Measurements from ENCODE around the gene IRF2BP1. TPM values are rescaled to one million over a fixed set of nuclear protein-coding genes. Genes with fewer than 3 reads are reported as not detected.
"Not testable (repeated sequence)": the region's sequence is repeated elsewhere in the genome, so short reads cannot be mapped to it uniquely, and the experiment has no call there.

IRF2BP1 gene
- total RNA-seq, 2 donors from 2014 or later: 14.9 to 15.6 TPM

DNA sequence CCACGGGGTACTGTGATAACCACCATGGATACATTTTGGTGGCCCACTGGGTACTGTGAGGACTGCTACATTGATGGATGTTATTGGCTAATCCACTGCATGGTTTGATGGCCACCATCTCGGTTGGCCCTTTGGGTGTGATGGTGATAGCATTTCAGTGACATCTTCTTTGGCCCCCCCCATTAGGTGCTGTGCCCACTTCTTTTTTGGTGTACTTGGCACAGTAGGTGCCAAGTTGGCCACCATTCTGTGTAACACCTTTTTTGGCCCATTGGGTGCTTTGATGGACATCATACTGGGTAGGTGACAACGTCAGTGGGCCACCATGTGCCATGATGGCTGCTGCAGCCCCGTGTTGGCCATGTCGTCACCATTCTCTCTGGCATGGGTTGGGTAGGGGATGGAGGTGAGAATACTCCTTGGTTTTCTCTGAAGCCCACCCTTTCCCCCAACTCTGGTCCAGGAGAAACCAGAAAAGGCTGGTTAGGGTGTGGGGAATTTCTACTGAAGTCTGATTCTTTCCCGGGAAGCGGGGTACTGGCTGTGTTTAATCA is 12.6 kb downstream of the IRF2BP1 start:
- Mint-ChIP-seq H3K27ac (no peak overlapping the region), H3K36me3 (no peaks in the 10 kb centered on the region), H3K9me3 (no peaks in the 10 kb centered on the region)
- ATAC-seq (no peak), DNase-seq (ENCODE audit: low spot score in 2 of 2) (no peak)

DNA sequence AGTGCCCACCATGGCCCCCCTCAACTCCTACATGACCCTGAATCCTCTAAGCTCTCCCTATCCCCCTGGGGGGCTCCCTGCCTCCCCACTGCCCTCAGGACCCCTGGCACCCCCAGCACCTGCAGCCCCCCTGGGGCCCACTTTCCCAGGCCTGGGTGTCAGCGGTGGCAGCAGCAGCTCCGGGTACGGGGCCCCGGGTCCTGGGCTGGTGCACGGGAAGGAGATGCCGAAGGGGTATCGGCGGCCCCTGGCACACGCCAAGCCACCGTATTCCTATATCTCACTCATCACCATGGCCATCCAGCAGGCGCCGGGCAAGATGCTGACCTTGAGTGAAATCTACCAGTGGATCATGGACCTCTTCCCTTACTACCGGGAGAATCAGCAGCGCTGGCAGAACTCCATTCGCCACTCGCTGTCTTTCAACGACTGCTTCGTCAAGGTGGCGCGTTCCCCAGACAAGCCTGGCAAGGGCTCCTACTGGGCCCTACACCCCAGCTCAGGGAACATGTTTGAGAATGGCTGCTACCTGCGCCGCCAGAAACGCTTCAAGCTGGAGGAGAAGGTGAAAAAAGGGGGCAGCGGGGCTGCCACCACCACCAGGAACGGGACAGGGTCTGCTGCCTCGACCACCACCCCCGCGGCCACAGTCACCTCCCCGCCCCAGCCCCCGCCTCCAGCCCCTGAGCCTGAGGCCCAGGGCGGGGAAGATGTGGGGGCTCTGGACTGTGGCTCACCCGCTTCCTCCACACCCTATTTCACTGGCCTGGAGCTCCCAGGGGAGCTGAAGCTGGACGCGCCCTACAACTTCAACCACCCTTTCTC is 13.6 kb downstream of the IRF2BP1 start:
- H3K27ac Mint-ChIP-seq: no peak overlapping the region
- no peak for DNase-seq (ENCODE audit: low spot score in 2 of 2)
- H3K9me3 Mint-ChIP-seq: no peaks in the 10 kb centered on the region
- no peaks in the 10 kb centered on the region for H3K36me3 Mint-ChIP-seq
- ATAC-seq: no peak

DNA sequence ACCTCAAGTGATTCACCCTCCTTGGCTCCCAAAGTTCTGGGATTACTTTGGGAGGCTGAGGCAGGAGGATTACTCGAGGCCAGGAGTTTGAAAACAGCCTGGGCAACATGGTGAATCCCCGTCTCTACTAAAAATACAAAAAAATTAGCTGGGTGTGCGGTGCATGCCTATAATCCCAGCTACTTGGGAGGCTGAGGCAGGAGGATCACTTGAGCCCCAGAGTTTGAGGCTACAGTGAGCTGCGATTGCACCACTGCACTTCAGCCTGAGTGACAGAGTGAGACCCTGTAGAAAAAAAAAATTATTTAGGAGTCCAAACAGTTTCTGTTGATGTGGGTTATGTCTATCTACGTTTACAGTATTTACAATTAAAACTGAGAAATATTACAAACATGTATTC is 15.1 kb downstream of the IRF2BP1 start:
- ATAC-seq (no peak), DNase-seq (ENCODE audit: low spot score in 2 of 2) (no peak)
- Mint-ChIP-seq H3K36me3 (no peaks in the 10 kb centered on the region), H3K9me3 (no peaks in the 10 kb centered on the region), H3K27ac (no peak overlapping the region)

DNA sequence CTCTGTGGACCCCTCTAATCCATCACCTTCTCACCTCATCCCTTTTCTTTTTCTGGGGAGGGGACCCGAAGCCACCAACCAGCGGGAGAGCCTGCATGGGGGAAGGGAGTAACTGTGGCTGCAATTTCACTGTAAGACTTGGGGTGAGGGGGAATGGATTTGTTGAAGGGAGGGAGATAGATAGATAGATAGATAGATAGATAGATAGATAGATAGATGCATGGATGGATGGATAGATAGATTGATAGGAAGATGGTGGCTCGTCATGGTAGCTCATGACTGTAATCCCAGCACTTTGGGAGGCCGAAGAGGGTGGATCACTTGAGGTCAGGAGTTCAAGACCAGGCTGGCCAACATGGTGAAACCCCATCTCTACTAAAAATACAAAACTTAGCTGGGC is 18.7 kb downstream of the IRF2BP1 start:
- peaks cover 4 to 11% of the 10 kb centered on the region in 2 donors for H3K36me3 Mint-ChIP-seq

DNA sequence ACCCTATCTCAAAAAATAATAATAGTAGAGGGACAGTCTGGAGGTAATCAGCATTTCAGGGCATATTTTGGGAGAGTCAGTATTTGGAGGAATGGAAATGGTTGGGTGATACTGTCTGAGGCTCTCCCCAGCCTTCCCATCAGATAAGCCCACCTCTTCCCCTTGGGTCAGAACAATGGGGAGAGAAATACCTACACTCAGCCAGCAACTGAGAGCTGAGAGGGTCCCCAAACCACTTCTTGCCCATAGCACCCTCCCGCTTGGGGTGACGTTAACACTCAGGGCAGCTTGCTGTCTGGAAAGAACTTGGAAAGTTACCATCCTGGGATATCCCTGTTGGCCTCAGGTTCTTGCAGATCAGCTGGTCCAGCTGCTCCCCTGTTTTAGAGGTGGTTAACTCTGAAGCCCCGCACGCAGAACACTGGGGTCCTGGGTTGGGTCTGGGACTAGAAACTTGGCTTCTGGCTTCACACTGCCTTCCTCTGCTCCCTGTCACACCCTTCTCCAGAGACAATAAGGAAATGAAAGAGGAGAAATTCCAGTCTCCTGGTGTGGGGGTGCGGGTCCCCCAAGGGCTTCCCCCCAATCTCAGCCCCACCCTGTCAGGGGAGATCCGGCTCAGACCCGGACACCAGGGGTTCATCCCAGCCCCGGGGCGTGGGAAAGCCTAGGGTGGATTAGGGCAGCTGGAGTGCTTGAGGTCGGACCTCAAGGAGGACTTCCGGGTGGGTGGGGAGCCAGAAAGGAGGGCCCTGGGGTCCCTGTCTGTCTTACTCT is 19.4 kb downstream of the IRF2BP1 start:
- no peak for DNase-seq (ENCODE audit: low spot score in 2 of 2)
- no peak for ATAC-seq
- Mint-ChIP-seq H3K36me3 (peaks cover 4 to 14% of the 10 kb centered on the region in 2 donors), H3K27ac (no peak overlapping the region), H3K9me3 (no peaks in the 10 kb centered on the region)

More for the DNA sequence above, 18.7 kb downstream of the IRF2BP1 start:
- not testable (repeated sequence) for ATAC-seq; H3K9me3 Mint-ChIP-seq; DNase-seq (ENCODE audit: low spot score in 2 of 2); H3K27ac Mint-ChIP-seq

DNA sequence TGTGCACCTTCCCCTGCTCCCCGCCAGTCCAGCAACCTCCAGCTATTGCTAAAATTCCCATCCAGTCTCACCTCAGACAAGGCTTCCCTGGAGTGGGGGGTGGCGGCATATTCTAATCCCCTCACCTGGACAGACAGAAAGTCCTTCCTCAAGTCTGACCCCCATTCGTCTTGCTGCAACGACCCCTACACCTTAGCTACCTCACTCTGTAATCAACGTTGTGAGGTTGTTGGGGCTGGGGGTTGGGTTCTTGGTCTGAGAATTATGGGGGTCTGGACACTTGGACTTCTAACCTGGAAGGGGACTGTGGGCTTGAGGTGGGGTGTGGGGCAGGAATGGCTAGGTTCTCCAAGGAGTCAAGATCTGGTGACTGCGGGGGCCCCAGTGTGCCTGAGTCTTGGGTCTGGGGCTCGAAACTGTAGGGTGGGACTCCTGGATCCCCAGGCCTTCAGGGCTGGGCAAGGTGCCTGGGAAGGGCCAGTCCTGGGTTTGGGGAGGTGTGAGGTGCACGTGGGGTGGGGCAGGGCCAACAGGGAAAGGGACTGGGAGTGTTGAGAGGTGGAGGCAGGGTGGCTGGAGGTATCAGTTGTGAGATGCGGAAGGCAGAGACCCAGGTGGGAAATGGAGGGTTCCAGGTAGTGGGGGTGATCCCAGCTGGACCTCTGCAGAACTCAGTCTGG is 20.5 kb downstream of the IRF2BP1 start:
- no peak for ATAC-seq
- DNase-seq (ENCODE audit: low spot score in 2 of 2): no peak
- no peaks in the 10 kb centered on the region for H3K9me3 Mint-ChIP-seq
- no peak overlapping the region for H3K27ac Mint-ChIP-seq
- peaks cover 4 to 14% of the 10 kb centered on the region in 2 donors for H3K36me3 Mint-ChIP-seq

DNA sequence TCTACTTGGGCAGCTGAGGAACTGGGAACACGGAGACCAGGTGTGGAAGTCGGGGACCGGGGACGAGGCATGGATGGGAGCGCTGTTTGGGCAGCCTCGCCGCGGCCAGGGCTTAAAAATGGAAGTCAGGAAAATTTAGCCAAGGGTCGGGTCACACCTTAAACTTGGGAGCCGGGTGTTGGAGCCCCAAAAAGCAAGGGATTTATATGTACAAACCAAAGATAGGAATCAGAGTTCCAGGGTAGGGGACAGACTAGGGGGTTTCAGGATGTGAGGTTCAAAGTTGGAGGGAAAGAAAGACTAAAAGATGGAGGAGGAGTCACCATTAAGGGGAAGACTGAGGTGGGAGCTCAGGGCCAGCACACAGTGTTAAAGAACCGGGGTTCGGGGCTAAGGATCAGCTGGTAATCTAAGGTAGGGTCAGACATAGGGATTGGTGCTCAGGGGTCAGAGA is 21.3 kb downstream of the IRF2BP1 start:
- no peak for ATAC-seq
- DNase-seq (ENCODE audit: low spot score in 2 of 2): no peak
- no peak overlapping the region for H3K27ac Mint-ChIP-seq
- no peaks in the 10 kb centered on the region for H3K9me3 Mint-ChIP-seq
- peaks cover 4 to 14% of the 10 kb centered on the region in 2 donors for H3K36me3 Mint-ChIP-seq

DNA sequence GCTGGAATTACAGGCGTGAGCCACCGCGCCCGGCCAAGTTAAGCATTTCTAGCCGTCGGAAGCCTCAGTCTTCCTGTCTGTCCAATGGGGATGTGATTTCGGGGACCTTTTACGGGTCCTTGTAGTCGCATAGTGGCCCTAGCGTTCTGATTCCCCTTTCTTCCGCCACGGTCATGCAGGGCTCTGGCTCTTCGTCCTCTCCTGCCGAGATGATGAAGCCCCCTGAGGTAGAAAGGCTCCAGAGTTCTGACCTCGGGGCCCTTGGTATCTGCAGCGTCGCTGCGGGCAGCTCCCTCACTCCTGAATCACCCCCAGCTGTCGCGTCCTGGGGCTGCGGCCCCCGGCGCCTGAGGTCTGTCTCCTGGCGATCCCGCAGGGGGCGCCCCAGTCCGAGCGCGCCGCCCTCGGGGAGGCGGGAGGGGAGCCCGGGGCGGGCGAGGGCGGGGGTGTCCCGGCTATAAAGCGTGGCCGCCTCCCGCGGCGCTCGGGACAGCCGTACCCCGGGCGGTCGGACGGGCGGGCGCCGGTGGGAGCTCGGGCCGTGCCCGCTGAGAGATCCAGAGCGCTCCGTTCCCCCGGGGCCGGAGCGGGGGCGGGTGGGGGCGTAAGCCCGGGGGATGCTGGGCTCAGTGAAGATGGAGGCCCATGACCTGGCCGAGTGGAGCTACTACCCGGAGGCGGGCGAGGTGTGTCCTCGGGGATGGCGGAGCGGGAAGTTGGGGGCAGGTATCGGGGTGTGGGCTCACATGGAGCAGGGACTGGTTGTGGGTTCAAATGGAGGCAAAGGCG is 21.9 kb downstream of the IRF2BP1 start, which contains the start of gene FOXA3:
Gene FOXA3 (plus strand): TSS at position 487 of the 789 bp plus-strand sequence. CDS start 131 bp downstream, at position 618.
- H3K9me3 Mint-ChIP-seq: no peaks in the 10 kb centered on the region
- peaks cover 4 to 14% of the 10 kb centered on the region in 2 donors for H3K36me3 Mint-ChIP-seq
- ATAC-seq: peak; percentile 53 to 55
- peak; percentile 79 to 81 for DNase-seq (ENCODE audit: low spot score in 2 of 2)
- H3K27ac Mint-ChIP-seq: peak within 1 kb of the TSS; percentile 92 to 95

DNA sequence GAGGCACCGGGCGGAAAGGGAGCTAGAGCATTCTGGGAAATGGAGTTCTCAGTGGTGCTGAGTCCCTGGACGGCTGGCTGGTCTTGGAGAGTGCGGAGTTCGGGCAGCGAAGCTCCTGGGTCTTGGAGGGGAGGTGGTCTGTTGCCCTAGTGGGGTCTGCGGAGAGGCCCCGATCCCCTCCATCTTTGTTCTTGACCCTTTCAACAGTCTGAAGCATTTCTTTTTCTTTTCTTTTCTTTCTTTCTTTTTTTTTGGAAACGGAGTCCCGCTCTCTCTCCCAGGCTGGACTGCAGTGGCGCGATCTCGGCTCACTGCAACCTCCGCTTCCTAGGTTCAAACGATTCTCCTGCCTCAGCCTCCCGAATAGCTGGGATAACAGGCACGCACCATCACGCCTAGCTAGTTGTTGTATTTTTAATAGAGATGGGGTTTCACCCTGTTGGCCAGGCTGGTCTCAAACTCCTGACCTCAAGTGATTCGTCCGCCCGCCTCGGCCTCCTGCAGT is 22.6 kb downstream of the IRF2BP1 start:
- DNase-seq (ENCODE audit: low spot score in 2 of 2): no peak
- Mint-ChIP-seq H3K27ac (peak overlapping the region; percentile 92 to 95), H3K9me3 (no peaks in the 10 kb centered on the region), H3K36me3 (peaks cover 4 to 20% of the 10 kb centered on the region in 2 donors)
- no peak for ATAC-seq

DNA sequence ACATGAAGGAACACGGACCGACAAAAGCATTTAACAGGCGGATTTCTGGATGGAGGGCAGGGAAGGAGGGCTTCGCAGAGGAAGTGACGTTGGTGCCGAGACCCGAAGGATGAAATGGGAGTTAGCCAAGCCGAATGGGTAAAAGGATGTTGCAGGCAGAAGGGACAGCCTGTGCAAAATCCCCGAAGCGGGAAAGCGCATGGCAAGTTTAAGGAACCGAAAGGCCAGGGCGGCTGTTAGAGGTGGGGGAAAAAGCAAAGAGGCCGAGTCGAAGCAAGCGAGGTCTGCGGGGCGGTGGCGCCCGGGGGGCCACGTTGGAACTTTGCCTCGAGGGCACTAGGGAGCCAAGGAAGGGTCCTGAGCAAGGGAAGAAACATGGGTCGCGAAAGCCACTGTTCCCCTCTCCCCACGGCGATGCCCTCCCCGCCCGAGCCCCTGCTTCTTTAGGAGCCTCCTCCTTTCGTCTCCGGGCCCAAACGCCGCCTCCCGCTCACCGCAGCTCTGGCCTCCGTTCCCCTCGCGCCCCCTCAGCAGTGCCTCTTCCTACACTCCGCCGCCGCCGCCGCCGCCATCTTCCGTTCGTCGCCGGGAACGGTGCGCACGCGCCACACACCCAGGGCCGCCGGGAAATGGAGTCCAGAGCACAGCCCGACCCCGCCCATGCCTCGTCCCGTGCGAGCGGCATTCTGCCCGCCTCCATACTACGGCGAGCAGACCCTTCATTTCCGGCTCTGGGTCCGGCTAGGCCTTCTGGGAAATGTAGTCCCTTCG is 23.2 kb downstream of the IRF2BP1 start, which contains the start of gene SYMPK:
Gene SYMPK (minus strand): TSS at position 584 of the 771 bp plus-strand sequence. CDS start 8,652 bp downstream, outside the sequence.
- peak; percentile 94 to 97 for ATAC-seq
- DNase-seq (ENCODE audit: low spot score in 2 of 2): peak; percentile 98 to 99
- H3K36me3 Mint-ChIP-seq: peaks cover 4 to 24% of the 10 kb centered on the region in 2 donors
- H3K9me3 Mint-ChIP-seq: no peaks in the 10 kb centered on the region
- H3K27ac Mint-ChIP-seq: peak within 1 kb of the TSS; percentile 92 to 96

DNA sequence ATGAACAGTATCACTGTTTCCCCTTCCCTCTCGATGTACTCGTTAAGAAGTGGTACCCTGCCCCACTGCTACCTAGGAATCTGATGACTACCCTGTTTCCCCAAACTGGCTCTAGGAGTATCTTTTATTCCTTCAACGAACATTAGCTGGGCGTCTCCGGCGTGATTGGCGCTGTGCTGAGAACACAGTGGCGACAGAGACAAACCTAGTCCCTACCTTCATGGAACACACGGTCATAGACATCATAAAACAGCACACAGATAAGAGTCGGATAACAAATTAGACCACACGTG is 23.7 kb downstream of the IRF2BP1 start:
- peaks cover 4 to 24% of the 10 kb centered on the region in 2 donors for H3K36me3 Mint-ChIP-seq
- ATAC-seq (no peak), DNase-seq (ENCODE audit: low spot score in 2 of 2) (peak in 1 of 2 donors; percentile 10)
- H3K9me3 Mint-ChIP-seq: no peaks in the 10 kb centered on the region
- H3K27ac Mint-ChIP-seq: peak overlapping the region; percentile 92 to 96

DNA sequence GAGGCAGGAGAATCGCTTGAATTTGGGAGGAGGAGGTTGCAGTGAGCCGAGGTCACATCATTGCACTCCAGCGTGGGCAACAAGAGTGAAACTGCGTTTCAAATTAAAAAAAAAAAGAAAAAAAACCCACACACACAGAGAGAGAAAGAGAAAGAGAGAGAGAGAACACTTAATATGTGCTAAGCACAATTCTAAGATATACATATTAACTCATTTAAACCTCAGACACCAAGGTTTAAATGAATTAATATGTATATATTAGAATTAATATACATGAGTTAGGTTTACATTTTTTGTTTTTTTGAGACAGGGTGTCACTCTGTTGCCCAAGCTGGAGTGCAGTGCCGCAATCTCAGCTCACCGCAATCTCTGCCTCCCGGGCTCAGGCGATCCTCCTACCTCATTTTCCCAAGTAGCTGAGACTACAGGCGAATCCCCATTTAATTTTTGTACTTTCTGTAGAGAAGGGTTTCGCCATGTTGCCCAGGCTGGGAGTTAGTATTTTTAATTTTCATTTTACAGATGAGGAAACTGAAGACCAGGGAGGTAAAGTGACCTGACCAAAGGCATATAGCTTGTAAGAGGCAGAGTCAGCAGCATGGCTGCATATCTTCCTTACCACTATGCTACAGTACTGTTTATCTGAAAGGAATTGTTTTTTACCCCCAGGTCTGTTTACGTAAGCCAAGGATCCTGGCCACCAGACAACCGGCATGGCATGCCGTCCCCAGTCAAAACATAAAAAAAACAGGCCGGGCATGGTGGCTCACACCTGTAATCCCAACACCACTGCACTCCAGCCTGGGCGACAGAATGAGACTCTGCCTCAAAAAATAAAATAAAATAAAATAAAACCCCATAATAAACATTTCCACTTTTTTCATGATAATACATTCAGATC is 25.3 kb downstream of the IRF2BP1 start:
- H3K9me3 Mint-ChIP-seq: no peaks in the 10 kb centered on the region
- peaks cover 4 to 24% of the 10 kb centered on the region in 2 donors for H3K36me3 Mint-ChIP-seq
- ATAC-seq (no peak), DNase-seq (ENCODE audit: low spot score in 2 of 2) (no peak)
- H3K27ac Mint-ChIP-seq: no peak overlapping the region

DNA sequence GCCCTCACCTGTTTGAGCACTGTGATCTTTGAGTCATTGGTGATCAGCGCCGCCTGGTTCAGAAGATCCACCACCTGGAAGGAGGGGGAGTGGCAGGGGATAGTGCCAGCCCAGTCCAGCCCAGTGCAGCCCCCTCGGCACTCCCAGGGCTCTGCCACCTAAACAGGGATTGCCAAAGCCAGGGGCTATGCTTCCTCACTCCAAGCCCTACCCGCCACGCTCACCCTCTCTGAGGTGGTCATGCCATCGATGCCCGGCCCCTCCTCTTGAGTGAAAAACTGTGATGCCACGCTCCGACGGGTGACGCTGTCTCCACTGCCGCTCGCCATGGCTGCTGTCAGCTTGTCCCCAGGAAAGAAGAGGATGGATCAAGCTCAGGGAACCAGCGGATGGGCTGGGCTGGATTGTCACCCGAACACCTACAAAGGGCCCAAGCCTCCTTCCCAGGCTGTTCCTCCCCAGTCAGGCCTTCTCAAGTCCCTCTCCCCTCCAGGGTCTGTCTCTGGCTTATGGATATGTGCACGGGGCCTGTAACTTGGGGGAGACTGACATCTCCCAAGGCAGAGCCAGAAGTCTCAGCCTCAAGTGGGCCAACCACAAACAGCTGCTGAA is 31.7 kb downstream of the IRF2BP1 start:
- ATAC-seq (no peak), DNase-seq (ENCODE audit: low spot score in 2 of 2) (no peak)
- Mint-ChIP-seq H3K9me3 (no peaks in the 10 kb centered on the region), H3K27ac (no peak overlapping the region), H3K36me3 (peaks cover 7 to 24% of the 10 kb centered on the region in 2 donors)

DNA sequence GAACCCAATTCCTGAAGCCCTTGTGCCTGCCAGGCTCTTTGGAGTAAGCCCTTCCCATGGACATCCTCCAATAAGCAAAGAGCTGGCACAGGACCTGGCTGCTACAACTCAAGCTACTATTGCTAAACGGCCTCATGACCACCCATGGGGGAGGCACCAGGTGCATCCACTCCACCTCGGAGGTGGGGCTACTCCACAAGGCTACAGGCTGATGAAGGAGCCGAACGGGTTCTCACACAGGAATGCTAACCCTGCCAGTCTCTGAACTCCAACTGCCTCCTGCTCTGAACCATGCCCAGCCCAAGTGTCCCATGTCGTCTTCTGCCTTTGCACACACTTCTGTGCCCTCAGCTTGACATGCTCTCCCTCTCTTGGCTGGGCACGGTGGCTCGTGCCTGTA is 33.0 kb downstream of the IRF2BP1 start:
- peak overlapping the region in 1 of 2 donors; percentile 93 for H3K27ac Mint-ChIP-seq
- H3K36me3 Mint-ChIP-seq: peaks cover 7 to 19% of the 10 kb centered on the region in 2 donors
- H3K9me3 Mint-ChIP-seq: no peaks in the 10 kb centered on the region
- DNase-seq (ENCODE audit: low spot score in 2 of 2) (no peak), ATAC-seq (no peak)
